Right cardiac atrium (tissue), 5 donors: ENCODE results near the gene PLCB3. TPM values are rescaled to one million over a fixed set of nuclear protein-coding genes. Genes with fewer than 3 reads are reported as not detected.

ENCODE experiments used
- ATAC-seq, 2 donors: fragments of 200-7000 bp; cut with Tn5 transposase; one replicate each; pipeline versions ENCODE4 v1.8.0 to v1.9.1; 2020; ENCODE audit warnings: moderate library complexity in 2 of 2, mild to moderate bottlenecking in 1 of 2
- DNase-seq, 3 donors: peaks; one replicate each; pipeline ENCODE4 v3.0.0-alpha.2; 2020
- H3K27ac ChIP-seq: one replicate; pipeline ENCODE4 v1.5.1; 2013; ENCODE audit warnings: mild to moderate bottlenecking, low read length, control low read depth, moderate library complexity
- H3K27me3 ChIP-seq: one replicate; pipeline ENCODE4 v1.6.1; 2013; ENCODE audit not compliant: control insufficient read depth, insufficient read depth
- H3K4me1 ChIP-seq: one replicate; pipeline ENCODE4 v1.6.1; 2013; ENCODE audit warnings: low read length; ENCODE audit not compliant: control insufficient read depth, insufficient read depth
- H3K4me3 ChIP-seq: one replicate; pipeline ENCODE4 v1.5.1; 2013; ENCODE audit warnings: low read length, control low read depth
- H3K9me3 ChIP-seq: one replicate; pipeline ENCODE4 v1.6.1; 2013; ENCODE audit warnings: low read length; ENCODE audit not compliant: control insufficient read depth
- WGBS: extraction: QIAGEN DNeasy Blood & Tissue Kit; methylation state at CpG from one replicate; pipeline ENCODE4 v1.1.7; 2013; 5-methylcytosine and 5-hydroxymethylcytosine counted together
- intact Hi-C, 4 donors: fragments of 100-400 bp; cut with DNase I; formaldehyde crosslinking; loops; one replicate each; pipeline versions ENCODE4 v1.11.0 to v1.14.0; 2022 to 2023
- polyA plus RNA-seq: library from polyadenylated mRNA; stranded (reverse); fragments of 200-250 nt; gene quantifications from one replicate; pipeline ENCODE4 v1.2.3, GENCODE V29; 2013
- total RNA-seq, 4 donors: library from RNA; stranded (reverse); fragmentation: NEBNext Ultra II Directional; extraction: Animal tissue kit (Norgen Biotek cat#: 25700); gene quantifications; one replicate each; pipeline ENCODE4 v1.2.1, GENCODE V29; 2021
- donor health status: healthy with polysubstance abuse.
- donor health status: DM: no; HTN: yes; CAD: no.
- donor health status: DM: no; HTN: no; CAD: no.
- donor health status: DM: no; HTN: yes; CAD: no; lungs with severe emphysema.
- donor health status: DM: yes; HTN: yes; CAD: no.

The PLCB3 gene
- total and polyA plus RNA-seq, 5 donors = 7.9 to 14.2 (median 13.6) TPM

- Histone ChIP-seq H3K27me3 (no peaks in the 10 kb centered on the region), H3K9me3 (no peaks in the 10 kb centered on the region), H3K27ac (peak overlapping the region; percentile 87), H3K4me1 (no peaks in the 10 kb centered on the region), H3K4me3 (peak overlapping the region; percentile 46)
- under 1% methylated on average over 34 of the region's 34 CpGs for whole genome bisulfite sequencing
- intact Hi-C loops = no loop called here
- ATAC-seq = peak; percentile 12 to 38
- peak; percentile 82 to 88 (median 88) for DNase-seq
Observed at GRCh38 chr11:64268893-64269539, 17.7 kb downstream of the PLCB3 start.

- WGBS = under 1% methylated on average over 58 of the region's 58 CpGs
Observed at GRCh38 chr11:64269540-64270220, 18.4 kb downstream of the PLCB3 start.

GRCh38 chr11:64275031-64275800 is 23.9 kb downstream of the PLCB3 start:
- 89% methylated on average over 15 of the region's 15 CpGs for WGBS

More at GRCh38 chr11:64269540-64270220, 18.4 kb downstream of the PLCB3 start:
- Histone ChIP-seq H3K9me3 (no peaks in the 10 kb centered on the region), H3K4me3 (peak overlapping the region; percentile 69), H3K4me1 (no peaks in the 10 kb centered on the region), H3K27ac (peak overlapping the region; percentile 99), H3K27me3 (no peaks in the 10 kb centered on the region)
- intact Hi-C loops = no loop called here
- ATAC-seq = peak; percentile 87 to 92
- peak; percentile 97 to 99 (median 99) for DNase-seq

DNA sequence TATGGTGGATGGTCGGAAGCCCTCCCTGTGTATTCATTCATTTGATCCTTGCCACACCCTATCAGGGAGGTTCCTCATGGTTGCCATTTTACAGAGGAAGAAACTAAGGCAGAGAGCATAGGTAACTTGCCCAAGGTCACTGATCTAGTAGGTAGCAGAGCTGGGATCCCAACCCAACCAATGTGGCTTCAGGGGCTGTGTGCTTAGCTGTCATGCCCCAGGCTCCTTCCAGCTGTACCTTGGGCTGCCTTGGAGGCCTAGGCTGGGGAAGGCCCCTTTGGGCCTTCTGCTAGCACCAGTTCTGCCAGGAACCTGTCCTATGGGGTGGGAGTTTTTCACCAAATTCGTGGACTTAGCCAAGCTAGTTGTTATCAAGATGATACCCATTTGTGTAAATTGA is 24.5 kb downstream of the PLCB3 start:
- intact Hi-C loops = no loop called here
- Histone ChIP-seq H3K4me3 (no peak overlapping the region), H3K9me3 (no peaks in the 10 kb centered on the region), H3K27ac (no peak overlapping the region), H3K4me1 (no peaks in the 10 kb centered on the region), H3K27me3 (no peaks in the 10 kb centered on the region)
- ATAC-seq (no peak), DNase-seq (no peak)
- 89% methylated on average over 2 of the region's 2 CpGs for whole genome bisulfite sequencing

More at GRCh38 chr11:64275031-64275800, 23.9 kb downstream of the PLCB3 start:
- no peak overlapping the region for H3K27ac ChIP-seq
- no peaks in the 10 kb centered on the region for H3K4me1 ChIP-seq
- no peaks in the 10 kb centered on the region for H3K9me3 ChIP-seq
- H3K27me3 ChIP-seq = no peaks in the 10 kb centered on the region
- no peak for ATAC-seq
- DNase-seq = peak in 1 of 3 donors; percentile 39
- H3K4me3 ChIP-seq = no peak overlapping the region
- intact Hi-C loops = no loop called here

GRCh38 chr11:64276653-64277431 is 25.5 kb downstream of the PLCB3 start:
- H3K4me3 ChIP-seq = no peak overlapping the region
- 77% methylated on average over 17 of the region's 17 CpGs for WGBS
- ATAC-seq = peak; percentile 15 to 29
- H3K9me3 ChIP-seq = no peaks in the 10 kb centered on the region
- H3K27me3 ChIP-seq = no peaks in the 10 kb centered on the region
- intact Hi-C loops = no loop called here
- no peak overlapping the region for H3K27ac ChIP-seq
- peaks cover under 1% of the 10 kb centered on the region for H3K4me1 ChIP-seq
- DNase-seq = peak in 2 of 3 donors; percentile 52 to 59

DNA sequence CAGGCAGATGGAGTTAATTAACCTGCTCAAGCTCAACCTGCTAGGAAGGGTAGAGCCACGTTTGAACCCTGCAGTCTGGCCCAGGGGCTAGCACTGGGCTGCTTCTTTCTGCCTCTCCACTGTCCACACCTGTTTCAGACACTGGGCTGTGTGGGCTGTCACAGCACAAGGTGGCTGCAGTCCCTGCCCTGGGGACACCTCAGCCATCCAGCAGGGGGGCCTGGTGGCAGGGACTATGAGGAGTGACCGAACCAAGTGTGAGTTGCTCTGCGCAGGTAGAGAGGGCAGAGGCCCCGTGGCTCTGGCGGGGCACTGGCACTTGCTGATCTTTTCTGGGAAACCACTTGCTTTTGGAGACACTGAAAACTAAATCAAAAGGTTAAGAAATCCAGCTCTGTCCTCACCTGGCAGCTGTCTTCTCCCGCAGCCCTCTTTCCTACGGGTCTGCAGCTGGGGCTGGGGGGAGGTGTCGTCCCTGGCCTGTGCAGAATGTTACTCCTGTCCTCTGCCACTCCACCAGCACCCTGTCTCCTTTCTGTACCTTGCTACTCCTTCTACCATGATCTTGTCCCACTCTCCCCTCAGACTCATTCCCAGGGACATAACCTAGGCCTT is 27.4 kb downstream of the PLCB3 start:
- Histone ChIP-seq H3K4me1 (peaks cover 3% of the 10 kb centered on the region), H3K27me3 (no peaks in the 10 kb centered on the region), H3K4me3 (no peak overlapping the region), H3K9me3 (no peaks in the 10 kb centered on the region), H3K27ac (no peak overlapping the region)
- ATAC-seq (no peak), DNase-seq (peak in 1 of 3 donors; percentile 36)
- WGBS = 80% methylated on average over 8 of the region's 8 CpGs
- intact Hi-C loops = no loop called here

- Histone ChIP-seq H3K27me3 (no peaks in the 10 kb centered on the region), H3K4me3 (no peak overlapping the region), H3K4me1 (peaks cover 7% of the 10 kb centered on the region), H3K27ac (no peak overlapping the region), H3K9me3 (no peaks in the 10 kb centered on the region)
- DNase-seq (peak in 1 of 3 donors; percentile 33), ATAC-seq (no peak)
- 95% methylated on average over 22 of the region's 22 CpGs for WGBS
- intact Hi-C loops = no loop called here
Observed at GRCh38 chr11:64281957-64282770, 30.8 kb downstream of the PLCB3 start.

DNA sequence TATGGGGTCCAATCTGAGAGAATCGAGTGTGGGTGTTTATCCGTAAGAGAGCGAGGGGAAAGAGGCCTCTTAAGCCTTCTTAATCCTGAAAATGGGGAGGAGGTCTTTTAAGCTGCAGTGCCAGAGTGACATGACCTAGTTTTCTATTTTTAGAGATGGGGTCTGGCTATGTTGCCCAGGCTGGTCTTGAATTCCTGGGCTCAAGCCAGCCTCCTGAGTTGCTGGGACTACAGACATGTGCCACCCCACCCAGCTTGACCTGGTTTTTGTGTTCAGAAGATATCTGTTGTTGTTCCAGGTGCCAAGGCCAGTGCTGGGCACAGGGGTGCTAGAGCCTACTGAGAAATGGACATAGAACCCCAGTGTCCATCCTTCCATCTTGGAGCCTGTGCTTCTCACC is 31.8 kb downstream of the PLCB3 start:
- 96% methylated on average over 3 of the region's 3 CpGs for WGBS
- H3K27ac ChIP-seq = no peak overlapping the region

DNA sequence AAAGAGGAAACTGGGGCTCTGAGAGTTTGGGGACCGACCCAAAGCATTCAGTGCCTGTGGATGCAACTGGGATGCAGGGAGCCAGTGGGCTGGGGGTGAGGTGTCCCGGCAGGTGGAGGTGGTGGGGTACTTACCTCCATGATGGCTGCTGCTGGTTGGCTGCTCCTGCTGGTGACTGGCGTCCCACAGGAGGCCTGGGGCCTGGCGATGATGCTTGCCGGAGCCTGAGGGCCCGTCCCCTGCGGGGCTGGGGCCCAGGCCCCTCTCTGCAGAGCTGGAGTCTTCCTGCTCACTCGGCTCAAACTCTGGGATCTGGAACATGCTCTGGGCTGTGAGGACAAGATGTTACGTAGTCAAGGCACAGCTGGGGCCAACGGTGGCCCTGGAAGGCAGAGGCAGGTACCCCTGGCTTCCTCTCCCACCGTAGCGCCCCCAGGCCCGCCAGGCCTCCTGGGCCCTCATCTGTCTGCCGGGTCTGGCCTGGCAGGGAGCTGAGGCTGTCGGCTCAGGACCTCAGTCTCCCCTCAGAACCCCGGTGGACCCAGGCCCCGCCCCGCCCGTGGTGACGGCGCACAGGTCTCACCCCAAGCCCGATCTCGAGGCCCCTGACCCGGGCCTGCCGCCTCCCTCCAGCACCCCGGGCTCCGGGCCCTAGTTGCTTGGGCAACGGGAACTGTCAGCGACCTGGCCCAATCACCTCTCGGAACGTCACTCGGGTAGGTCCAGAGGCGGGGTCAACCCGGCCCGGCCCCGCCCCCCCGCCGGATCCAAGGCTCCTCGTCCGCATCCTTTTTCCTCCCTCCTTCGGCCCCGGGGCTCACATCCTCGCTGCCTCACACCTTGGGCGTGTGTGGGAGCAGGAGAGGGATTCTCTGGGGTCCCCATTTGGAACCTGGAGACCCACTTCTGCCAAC is 33.0 kb downstream of the PLCB3 start, which contains the start of gene BAD:
BAD (minus strand) TSS at position 618 of the 914 bp plus-strand sequence; CDS start at position 321, 297 bp downstream.
- Histone ChIP-seq H3K4me1 (peaks cover 7% of the 10 kb centered on the region), H3K4me3 (peak within 1 kb of the TSS; percentile 84), H3K27me3 (no peaks in the 10 kb centered on the region), H3K27ac (peak within 1 kb of the TSS; percentile 84), H3K9me3 (no peaks in the 10 kb centered on the region)
- intact Hi-C loops = no loop called here
- WGBS = 3% methylated on average over 44 of the region's 44 CpGs
- ATAC-seq (peak; percentile 92), DNase-seq (peak; percentile 95 to 98 (median 98))

More for the DNA sequence above, 31.8 kb downstream of the PLCB3 start:
- Histone ChIP-seq H3K27me3 (no peaks in the 10 kb centered on the region), H3K4me1 (peaks cover 7% of the 10 kb centered on the region), H3K4me3 (no peak overlapping the region), H3K9me3 (no peaks in the 10 kb centered on the region)
- intact Hi-C loops = no loop called here
- ATAC-seq (no peak), DNase-seq (peak in 1 of 3 donors; percentile 38)
